ENCODE data around the gene NELFB. TPM values are rescaled to one million over a fixed set of nuclear protein-coding genes. Genes with fewer than 3 reads are reported as not detected.

The NELFB gene
- total and polyA plus RNA-seq, 10 donors = 26.6 to 49.7 (median 38.7) TPM

DNA sequence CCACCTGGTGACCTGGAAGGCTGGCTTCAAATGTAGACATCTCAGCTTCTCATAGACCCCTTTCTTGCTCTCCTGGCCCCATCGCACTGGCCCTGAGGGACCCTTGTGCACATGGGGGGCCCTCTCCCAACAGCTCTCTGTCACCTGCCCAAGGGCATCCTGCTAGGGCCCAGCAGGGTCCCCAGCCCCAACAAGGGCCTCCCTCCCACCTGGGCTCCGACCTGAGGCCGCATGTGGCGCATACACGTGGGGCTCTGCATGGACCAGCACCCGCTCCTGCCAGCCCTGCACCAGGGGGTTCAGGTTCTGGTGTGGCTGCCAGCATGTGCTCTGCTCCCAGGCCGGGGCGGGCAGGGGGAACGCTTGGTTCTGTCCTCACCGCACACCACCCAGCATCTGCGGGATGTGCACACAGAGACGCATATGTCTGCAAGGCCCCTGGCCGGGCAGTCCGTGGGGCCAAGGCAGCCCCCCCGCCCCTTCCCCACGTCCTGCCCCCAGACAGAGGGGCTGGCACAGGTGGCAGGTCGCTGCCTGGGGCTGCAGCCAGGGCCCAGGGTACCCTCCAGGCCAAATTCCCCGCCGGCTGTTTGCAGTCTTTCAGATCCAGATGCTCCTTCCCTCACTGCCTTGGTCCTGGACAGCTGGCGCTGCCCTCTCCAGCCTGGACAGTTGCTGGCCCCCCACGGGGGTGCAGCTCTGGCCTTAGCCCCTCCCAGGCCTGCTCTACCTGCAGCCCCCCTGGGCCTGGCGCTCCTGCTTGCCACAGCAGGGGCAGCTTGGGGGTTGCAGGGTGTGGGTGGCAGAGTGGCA is 64.8 kb downstream of the NELFB start:
- peak overlapping the region in 6 of 8 donors; percentile 11 to 84 (median 74) for H3K27ac ChIP-seq
- TF ChIP-seq POLR2A (IDR thresholded peaks at IDR 0.05) = no peak
- TF ChIP-seq POLR2AphosphoS5 (IDR thresholded peaks at IDR 0.05) = no peak
- TF ChIP-seq, protein P1, sequence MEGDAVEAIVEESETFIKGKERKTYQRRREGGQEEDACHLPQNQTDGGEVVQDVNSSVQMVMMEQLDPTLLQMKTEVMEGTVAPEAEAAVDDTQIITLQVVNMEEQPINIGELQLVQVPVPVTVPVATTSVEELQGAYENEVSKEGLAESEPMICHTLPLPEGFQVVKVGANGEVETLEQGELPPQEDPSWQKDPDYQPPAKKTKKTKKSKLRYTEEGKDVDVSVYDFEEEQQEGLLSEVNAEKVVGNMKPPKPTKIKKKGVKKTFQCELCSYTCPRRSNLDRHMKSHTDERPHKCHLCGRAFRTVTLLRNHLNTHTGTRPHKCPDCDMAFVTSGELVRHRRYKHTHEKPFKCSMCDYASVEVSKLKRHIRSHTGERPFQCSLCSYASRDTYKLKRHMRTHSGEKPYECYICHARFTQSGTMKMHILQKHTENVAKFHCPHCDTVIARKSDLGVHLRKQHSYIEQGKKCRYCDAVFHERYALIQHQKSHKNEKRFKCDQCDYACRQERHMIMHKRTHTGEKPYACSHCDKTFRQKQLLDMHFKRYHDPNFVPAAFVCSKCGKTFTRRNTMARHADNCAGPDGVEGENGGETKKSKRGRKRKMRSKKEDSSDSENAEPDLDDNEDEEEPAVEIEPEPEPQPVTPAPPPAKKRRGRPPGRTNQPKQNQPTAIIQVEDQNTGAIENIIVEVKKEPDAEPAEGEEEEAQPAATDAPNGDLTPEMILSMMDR (IDR thresholded peaks at IDR 0.05 in 8 of 11, conservative IDR thresholded peaks at IDR 0.05 in 3 of 11) = no peak

DNA sequence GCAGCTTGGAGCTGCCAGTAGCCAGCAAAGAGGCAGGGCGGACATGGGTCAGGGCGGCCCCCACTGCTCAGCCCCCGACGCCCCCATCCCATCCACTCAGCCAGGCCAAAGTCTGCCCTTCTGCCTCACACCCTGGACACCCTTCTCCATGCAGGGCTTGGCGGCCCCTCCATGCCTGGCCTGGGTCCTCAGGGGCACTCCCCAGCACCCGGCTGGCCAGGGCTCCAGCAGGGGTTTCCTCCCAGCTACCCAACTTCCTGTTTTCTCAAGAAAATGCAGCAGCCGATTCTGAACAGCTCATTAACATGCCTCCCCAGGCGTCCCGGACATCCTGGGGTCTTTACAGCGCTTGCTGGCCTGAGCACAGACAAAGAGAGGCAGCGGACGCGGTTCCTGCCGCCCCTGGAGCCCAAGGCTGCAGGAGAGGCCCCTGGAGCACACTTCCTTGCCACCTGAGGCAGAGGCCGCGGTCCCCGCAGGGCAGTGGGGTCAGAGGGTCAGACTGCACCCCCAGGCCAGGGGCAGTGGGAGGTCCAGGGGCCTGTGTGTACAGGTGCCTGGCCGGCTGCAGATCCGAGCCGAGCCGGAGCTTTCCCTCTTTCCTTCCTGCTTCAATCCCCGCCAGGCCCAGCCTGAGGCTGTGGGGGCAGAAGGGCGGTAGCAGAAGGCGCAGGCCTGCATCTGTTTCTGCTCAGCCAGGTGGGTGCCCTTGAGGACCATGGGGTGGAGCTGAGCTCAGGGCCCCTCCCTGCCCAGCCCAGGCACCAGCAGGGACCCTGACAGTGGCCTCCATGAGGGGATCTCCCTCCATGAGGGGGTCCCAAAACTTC is 65.6 kb downstream of the NELFB start:
- peaks cover 24 to 62% (median 46%) of the 10 kb centered on the region in 6 donors for H3K4me1 ChIP-seq
- DNase-seq = peak; percentile 90
- peaks cover 0 to 27% (median 11%) of the 10 kb centered on the region in 7 donors for H3K27me3 ChIP-seq (replicated peaks in 1 of 7)
- peak overlapping the region in 7 of 8 donors; percentile 11 to 84 (median 74) for H3K27ac ChIP-seq
- WGBS, 5 donors = 13 to 20% (median 17%) methylated on average over 17 to 24 of the region's 24 CpGs
- H3K9me3 ChIP-seq = no peaks in the 10 kb centered on the region
- intact Hi-C loops (cut with DNase I; ENCODE audit: low total_unique reads) = no loop called here
- peak; percentile 76 to 85 (median 83) for TF ChIP-seq POLR2AphosphoS5 (IDR thresholded peaks at IDR 0.05)
- TF ChIP-seq, protein P1 (IDR thresholded peaks at IDR 0.05 in 8 of 11, conservative IDR thresholded peaks at IDR 0.05 in 3 of 11) = no peak
- TF ChIP-seq POLR2A (IDR thresholded peaks at IDR 0.05) = no peak
- H3K36me3 ChIP-seq = no peaks in the 10 kb centered on the region
- H3K4me3 ChIP-seq = peak overlapping the region in 5 of 8 donors; percentile 1 to 51 (median 16)

More for the DNA sequence above, 64.8 kb downstream of the NELFB start:
- H3K27me3 ChIP-seq (replicated peaks in 1 of 7) = peaks cover 0 to 29% (median 16%) of the 10 kb centered on the region in 7 donors
- H3K36me3 ChIP-seq = no peaks in the 10 kb centered on the region
- peak; percentile 78 for DNase-seq
- WGBS, 5 donors = 74 to 86% (median 84%) methylated on average over 8 to 22 of the region's 22 CpGs
- H3K4me3 ChIP-seq = peak overlapping the region in 2 of 8 donors; percentile 9 to 51
- intact Hi-C loops (cut with DNase I; ENCODE audit: low total_unique reads) = no loop called here
- H3K9me3 ChIP-seq = no peaks in the 10 kb centered on the region
- peaks cover 24 to 68% (median 53%) of the 10 kb centered on the region in 6 donors for H3K4me1 ChIP-seq

- Histone ChIP-seq H3K4me3 (no peak overlapping the region), H3K4me1 (peaks cover 20 to 61% (median 42%) of the 10 kb centered on the region in 6 donors), H3K9me3 (no peaks in the 10 kb centered on the region), H3K36me3 (no peaks in the 10 kb centered on the region), H3K27me3 (replicated peaks in 1 of 7) (peaks cover 0 to 22% (median under 1%) of the 10 kb centered on the region in 7 donors), H3K27ac (peak overlapping the region in 3 of 8 donors; percentile 73 to 84 (median 75))
- peak; percentile 69 for DNase-seq
- TF ChIP-seq POLR2AphosphoS5 (IDR thresholded peaks at IDR 0.05) (no peak), POLR2A (IDR thresholded peaks at IDR 0.05) (no peak)
- TF ChIP-seq, protein P1 (IDR thresholded peaks at IDR 0.05 in 8 of 11, conservative IDR thresholded peaks at IDR 0.05 in 3 of 11) = no peak
- intact Hi-C loops (cut with DNase I; ENCODE audit: low total_unique reads) = no loop called here
- 88 to 94% (median 91%) methylated on average over 21 to 22 of the region's 22 CpGs for WGBS, 5 donors
Observed at GRCh38 chr9:137321726-137322361, 66.7 kb downstream of the NELFB start.

Other genes starting within 250 kb of the NELFB start
- 10 to 100 TPM; 36.3 to 97.5 (median 59.0) TPM for gene ABCA2, start 227.1 kb upstream of the NELFB start, total RNA-seq
- gene ABCA2, start 227.1 kb upstream of the NELFB start, polyA plus RNA-seq = 10 to 100 TPM; 11.9 to 38.6 (median 19.6) TPM
- gene FUT7, start 223.2 kb upstream of the NELFB start, total RNA-seq = 10 to 100 TPM in 2 of 7 donors, 1 to 10 TPM in 5; 5.5 to 14.9 (median 6.7) TPM
- gene FUT7, start 223.2 kb upstream of the NELFB start, polyA plus RNA-seq = 1 to 10 TPM; 4.0 to 6.9 (median 4.8) TPM
- gene NPDC1, start 209.2 kb upstream of the NELFB start, total RNA-seq = 100 to 1,000 TPM in 5 of 7 donors, 10 to 100 TPM in 2; 86.3 to 197 (median 111) TPM
- gene NPDC1, start 209.2 kb upstream of the NELFB start, polyA plus RNA-seq = 100 to 1,000 TPM; 104 to 358 (median 256) TPM
- gene ENTPD2, start 201.3 kb upstream of the NELFB start, total RNA-seq = under 1 TPM in 2 of 7 donors, not detected in 5; 0.32 to 0.40 TPM
- gene ENTPD2, start 201.3 kb upstream of the NELFB start, polyA plus RNA-seq = under 1 TPM in 2 of 3 donors, not detected in 1; 0.11 to 0.58 TPM
- gene SAPCD2, start 184.8 kb upstream of the NELFB start, total RNA-seq = 1 to 10 TPM; 2.1 to 6.5 (median 3.0) TPM
- gene SAPCD2, start 184.8 kb upstream of the NELFB start, polyA plus RNA-seq = 1 to 10 TPM in 2 of 3 donors, under 1 TPM in 1; 0.76 to 2.5 (median 2.4) TPM
- 10 to 100 TPM; 19.5 to 35.9 (median 28.6) TPM for gene UAP1L1, start 177.8 kb upstream of the NELFB start, total RNA-seq
- gene UAP1L1, start 177.8 kb upstream of the NELFB start, polyA plus RNA-seq = 10 to 100 TPM; 12.5 to 29.7 (median 24.6) TPM
- gene MAN1B1, start 168.3 kb upstream of the NELFB start, total RNA-seq = 10 to 100 TPM; 43.2 to 67.9 (median 51.7) TPM
- 100 to 1,000 TPM in 1 of 3 donors, 10 to 100 TPM in 2; 49.6 to 112 (median 90.0) TPM for gene MAN1B1, start 168.3 kb upstream of the NELFB start, polyA plus RNA-seq
- gene DPP7, start 140.6 kb upstream of the NELFB start, total RNA-seq = 100 to 1,000 TPM; 105 to 250 (median 166) TPM
- gene DPP7, start 140.6 kb upstream of the NELFB start, polyA plus RNA-seq = 100 to 1,000 TPM; 342 to 536 (median 501) TPM
- under 1 TPM in 1 of 7 donors, not detected in 6; 0.70 TPM for gene GRIN1, start 116.2 kb upstream of the NELFB start, total RNA-seq
- under 1 TPM; 0.03 to 0.07 (median 0.03) TPM for gene GRIN1, start 116.2 kb upstream of the NELFB start, polyA plus RNA-seq
- gene LRRC26, start 85.3 kb upstream of the NELFB start, total RNA-seq = under 1 TPM in 2 of 7 donors, not detected in 5; 0.28 to 0.60 TPM
- under 1 TPM in 1 of 3 donors, not detected in 2; 0.06 TPM for gene LRRC26, start 85.3 kb upstream of the NELFB start, polyA plus RNA-seq
- gene TMEM210, start 83.3 kb upstream of the NELFB start, total RNA-seq = not detected
- not detected for gene TMEM210, start 83.3 kb upstream of the NELFB start, polyA plus RNA-seq
- gene ANAPC2, start 66.8 kb upstream of the NELFB start, total RNA-seq = 10 to 100 TPM; 38.4 to 93.0 (median 62.2) TPM
- 10 to 100 TPM; 27.8 to 67.4 (median 48.5) TPM for gene ANAPC2, start 66.8 kb upstream of the NELFB start, polyA plus RNA-seq
- gene SSNA1, start 66.7 kb upstream of the NELFB start, total RNA-seq = 10 to 100 TPM; 38.2 to 54.3 (median 43.0) TPM
- gene SSNA1, start 66.7 kb upstream of the NELFB start, polyA plus RNA-seq = 100 to 1,000 TPM in 1 of 3 donors, 10 to 100 TPM in 2; 82.0 to 109 (median 99.6) TPM
- 1 to 10 TPM; 6.3 to 9.6 (median 7.2) TPM for gene TPRN, start 54.6 kb upstream of the NELFB start, total RNA-seq
- gene TPRN, start 54.6 kb upstream of the NELFB start, polyA plus RNA-seq = 10 to 100 TPM in 1 of 3 donors, 1 to 10 TPM in 2; 4.5 to 10.7 (median 4.7) TPM
- gene TMEM203, start 49.7 kb upstream of the NELFB start, total RNA-seq = 10 to 100 TPM; 28.4 to 37.9 (median 34.6) TPM
- gene TMEM203, start 49.7 kb upstream of the NELFB start, polyA plus RNA-seq = 10 to 100 TPM; 37.4 to 50.1 (median 44.9) TPM
- gene NDOR1, start 49.6 kb upstream of the NELFB start, total RNA-seq = 10 to 100 TPM; 14.2 to 28.7 (median 21.6) TPM
- 10 to 100 TPM in 1 of 3 donors, 1 to 10 TPM in 2; 6.3 to 21.7 (median 9.0) TPM for gene NDOR1, start 49.6 kb upstream of the NELFB start, polyA plus RNA-seq
- 1 to 10 TPM; 1.2 to 6.2 (median 2.4) TPM for gene RNF208, start 33.1 kb upstream of the NELFB start, total RNA-seq
- gene RNF208, start 33.1 kb upstream of the NELFB start, polyA plus RNA-seq = 1 to 10 TPM; 2.3 to 5.4 (median 2.9) TPM
- gene CYSRT1, start 30.2 kb upstream of the NELFB start, total RNA-seq = under 1 TPM in 2 of 7 donors, not detected in 5; 0.36 to 0.94 TPM
- gene CYSRT1, start 30.2 kb upstream of the NELFB start, polyA plus RNA-seq = under 1 TPM; 0.55 to 0.70 (median 0.64) TPM
- not detected for gene RNF224, start 27.8 kb upstream of the NELFB start, total RNA-seq
- not detected for gene RNF224, start 27.8 kb upstream of the NELFB start, polyA plus RNA-seq
- gene SLC34A3, start 24.4 kb upstream of the NELFB start, total RNA-seq = not detected
- gene SLC34A3, start 24.4 kb upstream of the NELFB start, polyA plus RNA-seq = not detected
- gene TUBB4B, start 14.0 kb upstream of the NELFB start, total RNA-seq = 100 to 1,000 TPM in 4 of 7 donors, 10 to 100 TPM in 3; 55.1 to 137 (median 102) TPM
- 100 to 1,000 TPM in 2 of 3 donors, 10 to 100 TPM in 1; 59.6 to 112 (median 107) TPM for gene TUBB4B, start 14.0 kb upstream of the NELFB start, polyA plus RNA-seq
- gene STPG3, start 4.0 kb upstream of the NELFB start, total RNA-seq = not detected
- gene STPG3, start 4.0 kb upstream of the NELFB start, polyA plus RNA-seq = not detected
- 10 to 100 TPM; 23.1 to 39.9 (median 29.4) TPM for gene TOR4A, start 22.4 kb downstream of the NELFB start, total RNA-seq
- 10 to 100 TPM in 1 of 3 donors, 1 to 10 TPM in 2; 3.2 to 10.8 (median 5.1) TPM for gene TOR4A, start 22.4 kb downstream of the NELFB start, polyA plus RNA-seq
- 10 to 100 TPM in 3 of 7 donors, 1 to 10 TPM in 4; 5.6 to 24.4 (median 9.4) TPM for gene NRARP, start 46.9 kb downstream of the NELFB start, total RNA-seq
- 1 to 10 TPM in 1 of 3 donors, under 1 TPM in 2; 0.37 to 1.3 (median 0.94) TPM for gene NRARP, start 46.9 kb downstream of the NELFB start, polyA plus RNA-seq
- 10 to 100 TPM; 14.5 to 52.8 (median 29.8) TPM for gene EXD3, start 167.8 kb downstream of the NELFB start, total RNA-seq
- gene EXD3, start 167.8 kb downstream of the NELFB start, polyA plus RNA-seq = 10 to 100 TPM; 15.6 to 62.3 (median 43.4) TPM
- 10 to 100 TPM in 2 of 7 donors, 1 to 10 TPM in 5; 1.9 to 15.0 (median 5.3) TPM for gene NOXA1, start 168.1 kb downstream of the NELFB start, total RNA-seq
- gene NOXA1, start 168.1 kb downstream of the NELFB start, polyA plus RNA-seq = 10 to 100 TPM in 1 of 3 donors, 1 to 10 TPM in 2; 3.2 to 10.7 (median 7.8) TPM
- gene ENTPD8, start 186.0 kb downstream of the NELFB start, total RNA-seq = under 1 TPM in 3 of 7 donors, not detected in 4; 0.26 to 0.37 (median 0.28) TPM
- gene ENTPD8, start 186.0 kb downstream of the NELFB start, polyA plus RNA-seq = under 1 TPM; 0.07 to 0.10 (median 0.09) TPM
- gene NSMF, start 204.0 kb downstream of the NELFB start, total RNA-seq = 10 to 100 TPM; 21.8 to 39.0 (median 25.5) TPM
- gene NSMF, start 204.0 kb downstream of the NELFB start, polyA plus RNA-seq = 10 to 100 TPM; 21.8 to 49.3 (median 26.7) TPM

Measured in spleen (tissue), 11 donors.